ENCODE measurements around the gene PLCXD3.
"Not testable (repeated sequence)": the region's sequence is repeated elsewhere in the genome, so short reads cannot be mapped to it uniquely, and the experiment has no call there.

The PLCXD3 gene

GRCh38 chr5:41335596-41336181, 174.7 kb downstream of the PLCXD3 start:
- Mint-ChIP-seq H3K36me3 (ENCODE audit: low read depth) (no peaks in the 10 kb centered on the region), H3K9me3 (no peaks in the 10 kb centered on the region), H3K4me3 (no peak overlapping the region), H3K27ac (no peak overlapping the region), H3K27me3 (no peaks in the 10 kb centered on the region), H3K4me1 (no peaks in the 10 kb centered on the region)
- ATAC-seq (no peak), DNase-seq (no peak)

- Mint-ChIP-seq H3K9me3 (peaks cover 3% of the 10 kb centered on the region), H3K27ac (no peak overlapping the region), H3K27me3 (no peaks in the 10 kb centered on the region), H3K4me3 (no peak overlapping the region), H3K36me3 (ENCODE audit: low read depth) (no peaks in the 10 kb centered on the region), H3K4me1 (no peaks in the 10 kb centered on the region)
- DNase-seq (no peak), ATAC-seq (no peak)
Measured at GRCh38 chr5:41334758-41335157, 175.6 kb downstream of the PLCXD3 start.

GRCh38 chr5:41334221-41334620, 176.2 kb downstream of the PLCXD3 start:
- DNase-seq: no peak
- Mint-ChIP-seq H3K27ac (no peak overlapping the region), H3K27me3 (no peaks in the 10 kb centered on the region), H3K9me3 (peaks cover 3% of the 10 kb centered on the region), H3K4me3 (no peak overlapping the region), H3K36me3 (ENCODE audit: low read depth) (no peaks in the 10 kb centered on the region), H3K4me1 (no peaks in the 10 kb centered on the region)
- no peak for ATAC-seq

DNA sequence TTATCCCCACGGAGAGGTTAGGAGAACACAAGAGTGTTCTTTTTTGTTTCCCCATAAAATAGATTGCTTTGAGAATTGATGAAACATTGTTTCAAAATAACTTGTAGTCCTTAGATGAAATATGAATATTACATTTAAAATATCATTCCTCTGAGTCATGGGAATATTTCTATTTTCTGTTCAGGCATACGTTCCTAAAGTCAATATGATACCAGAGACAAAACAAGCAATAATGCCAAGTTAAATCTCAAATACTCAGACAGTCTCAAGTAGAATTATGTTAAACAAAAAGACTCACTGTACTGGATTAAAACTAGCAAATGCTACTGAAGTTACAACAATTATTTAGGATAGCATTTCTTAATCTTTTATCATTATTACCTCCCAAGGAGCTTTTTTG, 185.3 kb downstream of the PLCXD3 start:
- H3K36me3 Mint-ChIP-seq (ENCODE audit: low read depth): no peaks in the 10 kb centered on the region
- H3K27ac Mint-ChIP-seq: no peak overlapping the region
- H3K27me3 Mint-ChIP-seq: no peaks in the 10 kb centered on the region
- DNase-seq: no peak
- peaks cover 10% of the 10 kb centered on the region for H3K9me3 Mint-ChIP-seq
- H3K4me3 Mint-ChIP-seq: no peak overlapping the region
- no peaks in the 10 kb centered on the region for H3K4me1 Mint-ChIP-seq
- no peak for ATAC-seq

DNA sequence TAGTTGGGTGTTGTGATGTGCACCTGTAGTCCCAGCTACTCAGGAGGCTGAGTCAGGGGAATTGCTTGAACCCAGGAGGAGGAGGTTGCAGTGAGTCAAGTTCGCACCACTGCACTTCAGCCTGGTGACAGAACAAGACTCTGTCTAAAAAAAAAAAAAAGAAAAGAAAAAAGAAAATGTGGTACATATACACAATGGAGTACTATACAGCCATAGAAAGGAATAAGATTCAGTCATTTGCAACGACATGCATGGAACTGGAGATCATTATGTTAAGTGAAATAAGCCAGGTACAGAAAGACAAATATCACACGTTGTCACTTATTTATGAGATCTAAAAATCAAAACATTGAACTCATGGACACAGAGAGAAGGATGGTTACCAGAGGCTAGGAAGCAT, 187.6 kb downstream of the PLCXD3 start:
- not testable (repeated sequence) for ATAC-seq; DNase-seq; H3K27me3 Mint-ChIP-seq; H3K4me1 Mint-ChIP-seq; H3K27ac Mint-ChIP-seq; H3K4me3 Mint-ChIP-seq; H3K36me3 Mint-ChIP-seq (ENCODE audit: low read depth)
- peaks cover 12% of the 10 kb centered on the region for H3K9me3 Mint-ChIP-seq

- DNase-seq: no peak
- Mint-ChIP-seq H3K4me3 (no peak overlapping the region), H3K27me3 (no peaks in the 10 kb centered on the region), H3K9me3 (peaks cover 2% of the 10 kb centered on the region), H3K4me1 (no peaks in the 10 kb centered on the region), H3K27ac (no peak overlapping the region), H3K36me3 (ENCODE audit: low read depth) (no peaks in the 10 kb centered on the region)
- ATAC-seq: no peak
Measured at GRCh38 chr5:41312478-41313060, 197.8 kb downstream of the PLCXD3 start.

DNA sequence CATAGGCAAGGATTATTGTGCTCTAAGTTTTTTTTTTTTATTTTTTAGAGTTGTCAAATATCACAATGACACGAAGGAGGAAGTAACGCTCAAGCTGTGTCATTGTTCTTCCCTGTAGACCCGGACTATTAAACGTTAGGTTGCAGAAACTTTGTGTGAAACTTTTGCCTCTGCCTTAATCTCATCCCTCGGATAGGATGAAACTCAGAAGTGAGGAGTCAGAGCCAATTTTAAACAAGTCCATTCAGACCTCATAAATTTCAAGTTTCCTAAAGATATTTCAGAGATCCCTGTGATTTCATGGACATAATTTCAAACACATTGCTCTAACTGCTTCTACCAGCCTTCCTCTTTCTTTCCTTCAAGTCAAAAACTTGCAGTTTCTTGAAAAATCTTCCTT, 198.3 kb downstream of the PLCXD3 start:
- H3K27me3 Mint-ChIP-seq: no peaks in the 10 kb centered on the region
- no peak overlapping the region for H3K4me3 Mint-ChIP-seq
- no peak for ATAC-seq

DNA sequence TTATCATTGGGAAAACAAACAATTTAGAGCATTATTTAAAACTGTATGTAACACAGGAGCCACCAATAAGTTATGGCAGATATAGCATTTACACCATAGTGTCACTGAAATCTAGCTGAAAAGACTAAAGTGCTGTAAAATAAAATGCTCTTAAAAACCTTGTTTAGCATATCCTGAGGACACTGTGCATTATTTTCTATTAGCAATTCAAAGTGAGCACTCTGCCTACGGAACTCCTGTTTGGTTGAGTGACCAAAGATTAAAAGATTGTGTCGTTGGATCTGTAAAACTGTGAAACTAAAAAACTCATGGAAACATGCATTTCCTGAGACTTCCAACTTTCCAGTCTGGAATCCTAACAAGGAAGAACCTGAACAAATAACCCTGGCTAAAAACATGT, 201.1 kb downstream of the PLCXD3 start:
- Mint-ChIP-seq H3K27ac (no peak overlapping the region), H3K4me3 (no peak overlapping the region), H3K36me3 (ENCODE audit: low read depth) (no peaks in the 10 kb centered on the region), H3K27me3 (no peaks in the 10 kb centered on the region), H3K4me1 (no peaks in the 10 kb centered on the region), H3K9me3 (no peaks in the 10 kb centered on the region)
- no peak for DNase-seq
- ATAC-seq: no peak

More for the DNA sequence above, 198.3 kb downstream of the PLCXD3 start:
- H3K9me3 Mint-ChIP-seq: no peaks in the 10 kb centered on the region
- no peak overlapping the region for H3K27ac Mint-ChIP-seq
- DNase-seq: no peak
- no peaks in the 10 kb centered on the region for H3K36me3 Mint-ChIP-seq (ENCODE audit: low read depth)
- H3K4me1 Mint-ChIP-seq: no peaks in the 10 kb centered on the region

- Mint-ChIP-seq H3K27ac (no peak overlapping the region), H3K36me3 (ENCODE audit: low read depth) (no peaks in the 10 kb centered on the region), H3K4me1 (no peaks in the 10 kb centered on the region), H3K4me3 (no peak overlapping the region), H3K9me3 (no peaks in the 10 kb centered on the region), H3K27me3 (no peaks in the 10 kb centered on the region)
- DNase-seq (no peak), ATAC-seq (no peak)
Measured at GRCh38 chr5:41306005-41306404, 204.4 kb downstream of the PLCXD3 start.

GRCh38 chr5:41305056-41305455, 205.3 kb downstream of the PLCXD3 start:
- Mint-ChIP-seq H3K9me3 (no peaks in the 10 kb centered on the region), H3K4me3 (no peak overlapping the region), H3K27me3 (no peaks in the 10 kb centered on the region), H3K4me1 (no peaks in the 10 kb centered on the region), H3K36me3 (ENCODE audit: low read depth) (no peaks in the 10 kb centered on the region), H3K27ac (no peak overlapping the region)
- ATAC-seq (no peak), DNase-seq (no peak)

DNA sequence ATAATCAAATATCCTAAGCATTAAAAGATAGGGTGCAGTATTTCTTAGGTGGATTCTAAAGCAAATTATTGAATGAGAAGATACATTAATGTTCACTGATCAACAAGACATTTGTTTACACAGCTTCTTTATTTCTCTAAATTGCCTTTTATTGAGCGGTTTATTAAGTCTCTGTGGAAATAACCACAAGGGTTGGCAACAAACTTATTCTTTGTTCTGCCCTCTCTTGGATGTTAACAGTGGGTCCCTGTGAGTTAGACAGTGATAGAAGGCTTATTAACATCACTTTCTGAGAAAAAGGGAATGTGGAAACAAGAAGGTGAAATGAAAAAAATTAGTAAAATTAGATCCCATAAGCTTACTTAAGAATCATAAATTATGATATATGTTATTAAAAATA, 214.3 kb downstream of the PLCXD3 start:
- no peak overlapping the region for H3K27ac Mint-ChIP-seq
- DNase-seq (no peak), ATAC-seq (no peak)
- no peaks in the 10 kb centered on the region for H3K27me3 Mint-ChIP-seq
- no peak overlapping the region for H3K4me3 Mint-ChIP-seq
- H3K4me1 Mint-ChIP-seq: no peaks in the 10 kb centered on the region
- no peaks in the 10 kb centered on the region for H3K9me3 Mint-ChIP-seq
- no peaks in the 10 kb centered on the region for H3K36me3 Mint-ChIP-seq (ENCODE audit: low read depth)

DNA sequence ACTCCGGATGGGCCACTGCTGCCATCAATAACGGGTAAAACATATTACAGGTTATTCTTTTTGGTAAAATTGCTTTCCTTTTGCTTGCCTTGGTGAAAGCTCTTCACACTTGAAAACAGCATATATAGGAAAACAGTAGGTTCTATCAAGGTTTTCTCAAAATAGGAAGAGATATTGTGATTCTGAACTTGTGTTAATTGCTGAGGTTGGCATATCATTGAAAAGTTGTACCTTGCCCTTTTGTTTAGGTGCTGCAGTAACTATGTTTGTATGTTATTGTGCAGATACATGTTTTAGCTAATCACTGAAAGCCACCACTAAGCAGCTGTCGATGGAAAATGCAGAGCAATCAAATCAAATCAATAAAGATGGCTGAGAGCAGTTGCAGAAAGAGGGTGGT, 219.1 kb downstream of the PLCXD3 start:
- no peak for DNase-seq
- no peaks in the 10 kb centered on the region for H3K4me1 Mint-ChIP-seq
- no peaks in the 10 kb centered on the region for H3K9me3 Mint-ChIP-seq
- no peak overlapping the region for H3K27ac Mint-ChIP-seq
- no peak for ATAC-seq
- no peaks in the 10 kb centered on the region for H3K27me3 Mint-ChIP-seq
- no peaks in the 10 kb centered on the region for H3K36me3 Mint-ChIP-seq (ENCODE audit: low read depth)
- no peak overlapping the region for H3K4me3 Mint-ChIP-seq

GRCh38 chr5:41290810-41291209, 219.6 kb downstream of the PLCXD3 start:
- no peaks in the 10 kb centered on the region for H3K27me3 Mint-ChIP-seq
- ATAC-seq (no peak), DNase-seq (no peak)
- H3K36me3 Mint-ChIP-seq (ENCODE audit: low read depth): no peaks in the 10 kb centered on the region
- no peak overlapping the region for H3K4me3 Mint-ChIP-seq
- H3K4me1 Mint-ChIP-seq: no peaks in the 10 kb centered on the region
- no peaks in the 10 kb centered on the region for H3K9me3 Mint-ChIP-seq
- H3K27ac Mint-ChIP-seq: no peak overlapping the region

- H3K36me3 Mint-ChIP-seq (ENCODE audit: low read depth): no peaks in the 10 kb centered on the region
- H3K9me3 Mint-ChIP-seq: no peaks in the 10 kb centered on the region
- H3K27ac Mint-ChIP-seq: no peak overlapping the region
- H3K4me3 Mint-ChIP-seq: no peak overlapping the region
- no peaks in the 10 kb centered on the region for H3K4me1 Mint-ChIP-seq
- H3K27me3 Mint-ChIP-seq: no peaks in the 10 kb centered on the region
- DNase-seq (no peak), ATAC-seq (no peak)
Measured at GRCh38 chr5:41289970-41290464, 220.4 kb downstream of the PLCXD3 start.

DNA sequence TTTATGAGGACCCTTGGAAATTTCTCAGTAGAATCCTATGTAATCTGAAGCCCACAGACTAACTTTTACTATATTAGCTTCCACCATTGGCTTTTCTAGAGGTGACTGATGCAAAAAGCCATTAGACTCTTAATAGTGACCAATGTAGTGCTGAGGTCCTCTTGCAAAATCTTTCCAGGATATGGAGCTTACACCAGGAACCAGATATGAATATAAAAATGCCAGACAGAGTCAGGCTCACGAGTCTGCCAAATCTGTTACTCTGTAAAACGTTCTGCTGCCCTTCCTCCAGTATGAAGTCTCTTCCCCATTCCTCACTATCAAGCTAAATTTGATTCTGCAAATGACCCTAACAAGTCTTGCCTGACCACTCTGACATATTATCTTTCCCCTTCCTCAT, 223.7 kb downstream of the PLCXD3 start:
- ATAC-seq (no peak), DNase-seq (no peak)
- H3K36me3 Mint-ChIP-seq (ENCODE audit: low read depth): no peaks in the 10 kb centered on the region
- H3K4me3 Mint-ChIP-seq: no peak overlapping the region
- H3K27me3 Mint-ChIP-seq: no peaks in the 10 kb centered on the region
- no peaks in the 10 kb centered on the region for H3K4me1 Mint-ChIP-seq
- no peak overlapping the region for H3K27ac Mint-ChIP-seq
- H3K9me3 Mint-ChIP-seq: no peaks in the 10 kb centered on the region

GRCh38 chr5:41286165-41286564, 224.2 kb downstream of the PLCXD3 start:
- Mint-ChIP-seq H3K9me3 (no peaks in the 10 kb centered on the region), H3K4me3 (no peak overlapping the region), H3K27ac (no peak overlapping the region), H3K4me1 (no peaks in the 10 kb centered on the region), H3K36me3 (ENCODE audit: low read depth) (no peaks in the 10 kb centered on the region), H3K27me3 (no peaks in the 10 kb centered on the region)
- no peak for DNase-seq
- no peak for ATAC-seq

Data from activated naive CD8-positive, alpha-beta T cell treated with anti-CD3 and anti-CD28 coated beads, Interleukin-2, amount 50 U/mL, for 24 hours (primary cell).